Measurements from ENCODE around the gene ANO6. TPM values are rescaled to one million over a fixed set of nuclear protein-coding genes. Genes with fewer than 3 reads are reported as not detected.

The ANO6 gene
- total RNA-seq = 58.6 and 103 TPM in 2 replicates

GRCh38 chr12:45215419-45216229, at the start of gene ANO6:
ANO6 (plus strand) TSS chr12:45216095; CDS start chr12:45216322, 227 bp downstream.

Small RNA genes lying within 50 kb of the gene (small RNA-seq; reads per million reads assigned to genes)
- not detected for gene AC009248.2 (ENCODE audit: low replicate concordance)

Other genes starting within 250 kb of the ANO6 start
- gene DBX2, start 165.0 kb upstream of the ANO6 start, total RNA-seq = not detected in 2 replicates